ENCODE data around the gene IQGAP1.
"Not testable (repeated sequence)": the region's sequence is repeated elsewhere in the genome, so short reads cannot be mapped to it uniquely, and the experiment has no call there.

The IQGAP1 gene

GRCh38 chr15:90407871-90408317 is 19.9 kb downstream of the IQGAP1 start:
- no peak for DNase-seq (ENCODE audit: low read depth in 2 of 2)

GRCh38 chr15:90408657-90409056 is 20.6 kb downstream of the IQGAP1 start:
- no peak for DNase-seq (ENCODE audit: low read depth in 2 of 2)

GRCh38 chr15:90409587-90409986 is 21.5 kb downstream of the IQGAP1 start:
- DNase-seq (ENCODE audit: low read depth in 2 of 2): not testable (repeated sequence)

GRCh38 chr15:90410316-90410715 is 22.3 kb downstream of the IQGAP1 start:
- DNase-seq (ENCODE audit: low read depth in 2 of 2): not testable (repeated sequence)

- no peak for DNase-seq (ENCODE audit: low read depth in 2 of 2)
Measured at GRCh38 chr15:90411176-90411575, 23.1 kb downstream of the IQGAP1 start.

GRCh38 chr15:90412356-90413194 is 24.5 kb downstream of the IQGAP1 start:
- DNase-seq (ENCODE audit: low read depth in 2 of 2): no peak

GRCh38 chr15:90413411-90414379 is 25.7 kb downstream of the IQGAP1 start:
- no peak for DNase-seq (ENCODE audit: low read depth in 2 of 2)

- peak; percentile 14 to 24 for DNase-seq (ENCODE audit: low read depth in 2 of 2)
Measured at GRCh38 chr15:90414408-90415028, 26.5 kb downstream of the IQGAP1 start.

GRCh38 chr15:90416052-90416451 is 28.0 kb downstream of the IQGAP1 start:
- not testable (repeated sequence) for DNase-seq (ENCODE audit: low read depth in 2 of 2)

- DNase-seq (ENCODE audit: low read depth in 2 of 2): no peak
Measured at GRCh38 chr15:90418627-90419026, 30.6 kb downstream of the IQGAP1 start.

DNA sequence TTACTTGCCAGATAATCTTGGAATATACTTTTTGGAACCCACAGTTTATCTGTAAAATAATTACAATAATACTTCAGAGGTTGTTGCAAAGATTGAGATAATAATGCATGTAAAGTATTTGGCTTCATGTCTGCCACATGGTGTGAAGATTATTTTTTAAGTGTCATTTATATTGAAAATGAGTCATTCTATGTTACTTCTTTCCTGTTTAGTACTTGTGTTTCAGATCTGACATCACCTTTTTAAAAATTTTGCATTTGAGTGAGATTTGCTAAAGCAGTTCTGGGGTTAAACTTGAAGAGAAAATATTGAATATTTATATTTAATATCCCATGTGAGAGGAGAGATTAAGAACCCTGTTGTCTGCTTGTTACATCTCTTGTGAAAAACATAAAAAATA is 31.2 kb downstream of the IQGAP1 start:
- DNase-seq (ENCODE audit: low read depth in 2 of 2): no peak

DNA sequence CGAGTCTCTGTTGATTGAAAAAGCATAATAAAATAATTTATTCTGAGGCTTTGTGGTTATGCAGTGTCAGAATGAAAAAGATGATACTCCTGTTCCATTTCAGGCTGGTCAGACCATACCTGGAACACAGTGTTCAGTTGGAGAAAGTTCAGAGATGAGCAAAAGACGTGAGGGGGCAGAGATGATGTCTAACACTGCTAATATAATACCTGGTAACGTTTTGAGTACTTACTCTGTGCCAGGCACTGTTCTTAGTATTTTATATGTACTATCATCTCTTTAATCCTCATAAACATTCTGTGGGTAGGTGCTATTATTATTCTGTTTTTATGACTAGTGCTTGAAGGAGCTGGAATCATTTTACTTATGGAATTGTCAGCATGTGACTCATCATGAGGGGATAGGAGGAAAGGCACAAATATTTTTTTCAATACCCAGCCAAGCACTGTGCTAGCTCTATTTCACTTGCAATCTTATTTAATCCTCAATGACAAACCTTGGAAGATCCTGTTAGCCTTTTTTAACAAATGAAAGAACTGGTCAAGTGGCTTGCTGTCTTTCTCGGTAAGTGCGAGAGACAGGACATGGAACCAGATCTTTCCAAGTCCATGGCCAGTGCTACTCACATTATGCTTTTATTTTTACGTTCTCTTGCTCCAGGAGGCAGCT is 31.8 kb downstream of the IQGAP1 start:
- peak in 1 of 2 donors; percentile 30 for DNase-seq (ENCODE audit: low read depth in 2 of 2)

DNA sequence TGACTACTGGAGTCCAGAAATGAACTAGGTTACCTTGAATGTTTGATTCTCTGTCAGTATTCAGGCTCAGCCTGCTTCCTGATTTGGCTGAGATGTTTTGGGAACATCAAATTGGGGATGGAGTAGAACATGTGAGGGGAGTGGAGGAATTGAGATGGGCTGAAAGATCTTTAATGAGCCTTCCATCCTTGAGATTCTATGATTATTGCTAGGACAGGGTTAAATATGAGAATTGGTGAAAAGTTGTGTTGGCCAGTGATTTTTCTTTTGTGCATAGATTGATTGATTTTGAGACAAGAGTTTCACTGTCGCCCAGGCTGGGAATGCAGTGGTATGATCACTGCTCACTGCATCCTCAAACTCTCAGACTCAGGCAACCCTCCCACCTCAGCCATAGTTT is 32.4 kb downstream of the IQGAP1 start:
- DNase-seq (ENCODE audit: low read depth in 2 of 2): no peak

GRCh38 chr15:90421527-90421926 is 33.5 kb downstream of the IQGAP1 start:
- no peak for DNase-seq (ENCODE audit: low read depth in 2 of 2)

- no peak for DNase-seq (ENCODE audit: low read depth in 2 of 2)
Measured at GRCh38 chr15:90422043-90422442, 34.0 kb downstream of the IQGAP1 start.

- DNase-seq (ENCODE audit: low read depth in 2 of 2): no peak
Measured at GRCh38 chr15:90422936-90423335, 34.9 kb downstream of the IQGAP1 start.

GRCh38 chr15:90423801-90424319 is 35.8 kb downstream of the IQGAP1 start:
- DNase-seq (ENCODE audit: low read depth in 2 of 2): no peak

GRCh38 chr15:90425726-90426346 is 37.8 kb downstream of the IQGAP1 start:
- no peak for DNase-seq (ENCODE audit: low read depth in 2 of 2)

- DNase-seq (ENCODE audit: low read depth in 2 of 2): no peak
Measured at GRCh38 chr15:90427185-90427584, 39.1 kb downstream of the IQGAP1 start.

GRCh38 chr15:90432253-90432652 is 44.2 kb downstream of the IQGAP1 start:
- no peak for DNase-seq (ENCODE audit: low read depth in 2 of 2)

Data from stimulated activated CD4-positive, alpha-beta T cell treated with anti-CD3 and anti-CD28 coated beads, Interleukin-4, amount 100 ng/mL, for 48 hours (primary cell).